Memory B cell (primary cell): ENCODE results near the gene KIF25.

Experiments
- ATAC-seq: fragments of 150-1000 bp; cut with Tn5 transposase; 2 replicates; pipeline ENCODE4 v1.10.0; 2021; ENCODE audit warnings: low read depth, mild to moderate bottlenecking, moderate library complexity
- DNase-seq, 2 donors: peaks; one replicate each; pipeline ENCODE4 v3.0.0; 2022; ENCODE audit warnings: low spot score in 2 of 2
- H3K27ac Mint-ChIP-seq: one replicate; pipeline ENCODE4 v1.8.0; 2022; ENCODE audit warnings: mild to moderate bottlenecking, moderate library complexity, mixed read lengths
- H3K27me3 Mint-ChIP-seq: one replicate; pipeline ENCODE4 v1.8.0; 2022; ENCODE audit warnings: mixed read lengths
- H3K36me3 Mint-ChIP-seq: one replicate; pipeline ENCODE4 v1.8.0; 2022; ENCODE audit warnings: mild to moderate bottlenecking, mixed read lengths
- H3K4me1 Mint-ChIP-seq: one replicate; pipeline ENCODE4 v1.8.0; 2022; ENCODE audit warnings: mixed read lengths
- H3K4me3 Mint-ChIP-seq: one replicate; pipeline ENCODE4 v1.8.0; 2022; ENCODE audit warnings: mild to moderate bottlenecking, moderate library complexity, mixed read lengths
- H3K9me3 Mint-ChIP-seq: one replicate; pipeline ENCODE4 v1.8.0; 2022; ENCODE audit warnings: mixed read lengths

Gene KIF25

GRCh38 chr6:168025831-168026710, 28.6 kb downstream of the KIF25 start:
- Mint-ChIP-seq H3K4me3 (no peak overlapping the region), H3K4me1 (no peaks in the 10 kb centered on the region), H3K27ac (no peak overlapping the region), H3K9me3 (no peaks in the 10 kb centered on the region), H3K27me3 (peaks cover 6% of the 10 kb centered on the region), H3K36me3 (no peaks in the 10 kb centered on the region)
- DNase-seq (no peak), ATAC-seq (no peak)

- Mint-ChIP-seq H3K4me3 (no peak overlapping the region), H3K36me3 (no peaks in the 10 kb centered on the region), H3K27me3 (peaks cover 6% of the 10 kb centered on the region), H3K9me3 (no peaks in the 10 kb centered on the region), H3K4me1 (no peaks in the 10 kb centered on the region), H3K27ac (no peak overlapping the region)
- DNase-seq (no peak), ATAC-seq (no peak)
These were observed 29.5 kb downstream of the KIF25 start for GRCh38 chr6:168026925-168027324.

GRCh38 chr6:168027521-168027920, 30.1 kb downstream of the KIF25 start:
- Mint-ChIP-seq H3K27ac (no peak overlapping the region), H3K4me1 (no peaks in the 10 kb centered on the region), H3K27me3 (peaks cover 6% of the 10 kb centered on the region), H3K4me3 (no peak overlapping the region), H3K36me3 (no peaks in the 10 kb centered on the region), H3K9me3 (no peaks in the 10 kb centered on the region)
- DNase-seq (no peak), ATAC-seq (no peak)

- Mint-ChIP-seq H3K27ac (no peak overlapping the region), H3K27me3 (peaks cover 6% of the 10 kb centered on the region), H3K4me1 (no peaks in the 10 kb centered on the region), H3K36me3 (no peaks in the 10 kb centered on the region), H3K9me3 (no peaks in the 10 kb centered on the region), H3K4me3 (no peak overlapping the region)
- no peak for DNase-seq
- ATAC-seq, result no peak
These were observed 30.7 kb downstream of the KIF25 start for GRCh38 chr6:168028181-168028580.

GRCh38 chr6:168029459-168030217, 32.2 kb downstream of the KIF25 start:
- Mint-ChIP-seq H3K27ac (no peak overlapping the region), H3K9me3 (no peaks in the 10 kb centered on the region), H3K4me1 (no peaks in the 10 kb centered on the region), H3K4me3 (no peak overlapping the region), H3K27me3 (peaks cover 6% of the 10 kb centered on the region), H3K36me3 (no peaks in the 10 kb centered on the region)
- no peak for ATAC-seq
- DNase-seq, result no peak

- DNase-seq (no peak), ATAC-seq (no peak)
- no peak overlapping the region for H3K27ac Mint-ChIP-seq
- H3K4me3 Mint-ChIP-seq, result no peak overlapping the region
- no peaks in the 10 kb centered on the region for H3K36me3 Mint-ChIP-seq
- H3K27me3 Mint-ChIP-seq, result peaks cover 4% of the 10 kb centered on the region
- H3K9me3 Mint-ChIP-seq, result no peaks in the 10 kb centered on the region
- H3K4me1 Mint-ChIP-seq, result no peaks in the 10 kb centered on the region
These were observed 32.8 kb downstream of the KIF25 start for GRCh38 chr6:168030218-168030746.

- peaks cover 4% of the 10 kb centered on the region for H3K27me3 Mint-ChIP-seq
- no peak for DNase-seq
- H3K4me1 Mint-ChIP-seq, result no peaks in the 10 kb centered on the region
- no peaks in the 10 kb centered on the region for H3K9me3 Mint-ChIP-seq
- H3K4me3 Mint-ChIP-seq, result no peak overlapping the region
- no peak for ATAC-seq
- H3K27ac Mint-ChIP-seq, result no peak overlapping the region
- no peaks in the 10 kb centered on the region for H3K36me3 Mint-ChIP-seq
These were observed 33.4 kb downstream of the KIF25 start for GRCh38 chr6:168030908-168031307.

- H3K27ac Mint-ChIP-seq, result no peak overlapping the region
- H3K4me3 Mint-ChIP-seq, result no peak overlapping the region
- H3K4me1 Mint-ChIP-seq, result no peaks in the 10 kb centered on the region
- DNase-seq (no peak), ATAC-seq (no peak)
- H3K27me3 Mint-ChIP-seq, result peaks cover 7% of the 10 kb centered on the region
- no peaks in the 10 kb centered on the region for H3K36me3 Mint-ChIP-seq
- H3K9me3 Mint-ChIP-seq, result peaks cover 1% of the 10 kb centered on the region
These were observed 34.0 kb downstream of the KIF25 start for GRCh38 chr6:168031411-168031971.

GRCh38 chr6:168032005-168032760, 34.7 kb downstream of the KIF25 start:
- no peaks in the 10 kb centered on the region for H3K36me3 Mint-ChIP-seq
- ATAC-seq (no peak), DNase-seq (no peak)
- H3K27ac Mint-ChIP-seq, result no peak overlapping the region
- peaks cover 8% of the 10 kb centered on the region for H3K27me3 Mint-ChIP-seq
- H3K4me3 Mint-ChIP-seq, result no peak overlapping the region
- no peaks in the 10 kb centered on the region for H3K4me1 Mint-ChIP-seq
- H3K9me3 Mint-ChIP-seq, result peaks cover 1% of the 10 kb centered on the region

- Mint-ChIP-seq H3K36me3 (no peaks in the 10 kb centered on the region), H3K27me3 (peaks cover 8% of the 10 kb centered on the region), H3K4me3 (no peak overlapping the region), H3K27ac (no peak overlapping the region), H3K4me1 (no peaks in the 10 kb centered on the region), H3K9me3 (peaks cover 1% of the 10 kb centered on the region)
- ATAC-seq (no peak), DNase-seq (no peak)
These were observed 36.3 kb downstream of the KIF25 start for GRCh38 chr6:168033791-168034190.

- peaks cover 8% of the 10 kb centered on the region for H3K27me3 Mint-ChIP-seq
- DNase-seq (no peak), ATAC-seq (no peak)
- no peaks in the 10 kb centered on the region for H3K36me3 Mint-ChIP-seq
- H3K4me3 Mint-ChIP-seq, result no peak overlapping the region
- H3K27ac Mint-ChIP-seq, result no peak overlapping the region
- no peaks in the 10 kb centered on the region for H3K4me1 Mint-ChIP-seq
- H3K9me3 Mint-ChIP-seq, result peaks cover 1% of the 10 kb centered on the region
These were observed 37.1 kb downstream of the KIF25 start for GRCh38 chr6:168034537-168034936.

- no peak overlapping the region for H3K27ac Mint-ChIP-seq
- no peaks in the 10 kb centered on the region for H3K4me1 Mint-ChIP-seq
- ATAC-seq, result no peak
- H3K9me3 Mint-ChIP-seq, result peaks cover 1% of the 10 kb centered on the region
- no peak overlapping the region for H3K4me3 Mint-ChIP-seq
- H3K27me3 Mint-ChIP-seq, result peaks cover 8% of the 10 kb centered on the region
- no peak for DNase-seq
- no peaks in the 10 kb centered on the region for H3K36me3 Mint-ChIP-seq
These were observed 37.7 kb downstream of the KIF25 start for GRCh38 chr6:168035098-168035660.
